ENCODE data around the gene TGFB1I1. TPM values are rescaled to one million over a fixed set of nuclear protein-coding genes. Genes with fewer than 3 reads are reported as not detected.

Gene TGFB1I1
- total and polyA plus RNA-seq, 2 experiments from 2014 or later: 4.1 to 4.2 TPM

- H3K27me3 ChIP-seq (ENCODE audit: insufficient read depth): no peaks in the 10 kb centered on the region
Measured at GRCh38 chr16:31461201-31461920, 10.6 kb upstream of the TGFB1I1 start.

GRCh38 chr16:31461921-31462804 is 9.8 kb upstream of the TGFB1I1 start:
- H3K4me1 ChIP-seq (ENCODE audit: insufficient read depth): peaks cover 8% of the 10 kb centered on the region; the same call in 1 of the 2 replicates
- DNase-seq (ENCODE audit: low spot score): no peak
- H3K4me3 ChIP-seq: no peak overlapping the region
- H3K27me3 ChIP-seq (ENCODE audit: insufficient read depth): no peaks in the 10 kb centered on the region
- no peak overlapping the region for H3K27ac ChIP-seq (ENCODE audit: low read depth)
- H2AFZ ChIP-seq: no peak overlapping the region
- no peaks in the 10 kb centered on the region; the same call in 1 of the 2 replicates for H3K36me3 ChIP-seq (ENCODE audit: insufficient read depth)
- Mint-ChIP-seq H3K36me3 (ENCODE audit: low read depth) (peaks cover 31% of the 10 kb centered on the region), H3K27me3 (ENCODE audit: insufficient read depth, low read depth, poor library complexity) (peaks cover 2% of the 10 kb centered on the region), H3K4me1 (peaks cover 8% of the 10 kb centered on the region), H3K27ac (no peak overlapping the region), H3K4me3 (no peak overlapping the region), H3K9me3 (peaks cover 4% of the 10 kb centered on the region; the same call in 2 of the 3 replicates)
- peaks cover 9% of the 10 kb centered on the region for H3K79me2 ChIP-seq (replicated peaks; ENCODE audit: insufficient read depth)
- no peak for TF ChIP-seq EZH2 (IDR thresholded peaks at IDR 0.05; ENCODE audit: low read depth, unreplicated experiment)
- peaks cover 4% of the 10 kb centered on the region; the same call in 1 of the 2 replicates for H3F3A ChIP-seq (replicated peaks; ENCODE audit: low read depth)
- no peak for ATAC-seq
- H3K9me2 ChIP-seq (ENCODE audit: insufficient read depth): no peaks in the 10 kb centered on the region
- peaks cover 6% of the 10 kb centered on the region for H4K20me1 ChIP-seq (replicated peaks; ENCODE audit: insufficient read depth)
- H3K4me2 ChIP-seq: no peak overlapping the region

More at GRCh38 chr16:31461201-31461920, 10.6 kb upstream of the TGFB1I1 start:
- H3K27ac ChIP-seq (ENCODE audit: low read depth): no peak overlapping the region
- Mint-ChIP-seq H3K36me3 (ENCODE audit: low read depth) (peaks cover 34% of the 10 kb centered on the region), H3K4me3 (no peak overlapping the region), H3K9me3 (peaks cover 4% of the 10 kb centered on the region; the same call in 2 of the 3 replicates), H3K27me3 (ENCODE audit: insufficient read depth, low read depth, poor library complexity) (no peaks in the 10 kb centered on the region), H3K4me1 (peaks cover 8% of the 10 kb centered on the region), H3K27ac (no peak overlapping the region)
- H2AFZ ChIP-seq: no peak overlapping the region
- H3K9me2 ChIP-seq (ENCODE audit: insufficient read depth): no peaks in the 10 kb centered on the region
- no peak overlapping the region for H3K4me2 ChIP-seq
- TF ChIP-seq EZH2 (IDR thresholded peaks at IDR 0.05; ENCODE audit: low read depth, unreplicated experiment) (no peak), EZH2phosphoT487 (IDR thresholded peaks at IDR 0.05; ENCODE audit: unreplicated experiment) (no peak), NANOG (IDR thresholded peaks at IDR 0.05; ENCODE audit: borderline replicate concordance) (no peak)
- peaks cover 4% of the 10 kb centered on the region; the same call in 1 of the 2 replicates for H3F3A ChIP-seq (replicated peaks; ENCODE audit: low read depth)
- H3K36me3 ChIP-seq (ENCODE audit: insufficient read depth): no peaks in the 10 kb centered on the region; the same call in 1 of the 2 replicates
- DNase-seq (ENCODE audit: low spot score) (no peak), ATAC-seq (no peak)
- H3K4me3 ChIP-seq: no peak overlapping the region
- peaks cover 9% of the 10 kb centered on the region; the same call in 1 of the 2 replicates for H3K4me1 ChIP-seq (ENCODE audit: insufficient read depth)
- H4K20me1 ChIP-seq (replicated peaks; ENCODE audit: insufficient read depth): peaks cover 14% of the 10 kb centered on the region
- peaks cover 16% of the 10 kb centered on the region for H3K79me2 ChIP-seq (replicated peaks; ENCODE audit: insufficient read depth)

- H3K4me2 ChIP-seq: no peak overlapping the region
- H3K4me3 ChIP-seq: no peak overlapping the region
- Mint-ChIP-seq H3K27ac (no peak overlapping the region), H3K4me3 (no peak overlapping the region), H3K4me1 (peaks cover 3% of the 10 kb centered on the region), H3K36me3 (ENCODE audit: low read depth) (peaks cover 29% of the 10 kb centered on the region), H3K27me3 (ENCODE audit: insufficient read depth, low read depth, poor library complexity) (peaks cover 2% of the 10 kb centered on the region), H3K9me3 (no peaks in the 10 kb centered on the region; the same call in 2 of the 3 replicates)
- no peaks in the 10 kb centered on the region for H3K4me1 ChIP-seq (ENCODE audit: insufficient read depth)
- H3K27me3 ChIP-seq (ENCODE audit: insufficient read depth): no peaks in the 10 kb centered on the region
- H3K9me2 ChIP-seq (ENCODE audit: insufficient read depth): no peaks in the 10 kb centered on the region
- H2AFZ ChIP-seq: no peak overlapping the region
- H3F3A ChIP-seq (replicated peaks; ENCODE audit: low read depth): peaks cover 4% of the 10 kb centered on the region; the same call in 1 of the 2 replicates
- ATAC-seq (no peak), DNase-seq (ENCODE audit: low spot score) (no peak)
- H3K27ac ChIP-seq (ENCODE audit: low read depth): no peak overlapping the region
- H3K79me2 ChIP-seq (replicated peaks; ENCODE audit: insufficient read depth): no peaks in the 10 kb centered on the region
- H3K36me3 ChIP-seq (ENCODE audit: insufficient read depth): no peaks in the 10 kb centered on the region; the same call in 1 of the 2 replicates
- no peaks in the 10 kb centered on the region; the same call in 1 of the 2 replicates for H4K20me1 ChIP-seq (replicated peaks; ENCODE audit: insufficient read depth)
- no peak for TF ChIP-seq POLR2AphosphoS5 (IDR thresholded peaks at IDR 0.05; ENCODE audit: low read depth)
- TF ChIP-seq CREB1 (CRISPR knock-in tag; IDR thresholded peaks at IDR 0.05; ENCODE audit: low read depth): no peak
- no peak for TF ChIP-seq STAT1 (IDR thresholded peaks at IDR 0.05; ENCODE audit: unreplicated experiment)
- TF ChIP-seq ZNF462 (CRISPR knock-in tag; IDR thresholded peaks at IDR 0.05): no peak
- TF ChIP-seq EZH2phosphoT487 (IDR thresholded peaks at IDR 0.05; ENCODE audit: unreplicated experiment): no peak
- no peak for TF ChIP-seq ZNF331 (CRISPR knock-in tag; IDR thresholded peaks at IDR 0.05; ENCODE audit: low read depth)
Measured at GRCh38 chr16:31464348-31464769, 7.6 kb upstream of the TGFB1I1 start.

Data from GM23338 (cell line).